Epithelial cell of proximal tubule (primary cell): ENCODE data around the gene TGFB2. TPM values are rescaled to one million over a fixed set of nuclear protein-coding genes. Genes with fewer than 3 reads are reported as not detected.
A peak's percentile ranks its signal among the peaks of the same experiment; 100 is the strongest.

Source experiments
- DNase-seq: peaks from one replicate; pipeline ENCODE4 v3.0.0-alpha.2; 2011; ENCODE audit warnings: low read depth
- H3K4me3 ChIP-seq: 2 replicates; pipeline ENCODE4 v1.5.1; 2011; ENCODE audit warnings: low read depth, mild to moderate bottlenecking, low read length
- total RNA-seq: library from RNA; depleted of rRNA; stranded (reverse); fragments of >200 nt; gene quantifications from 2 replicates; pipeline ENCODE4 v1.2.3, GENCODE V29; 2015
- TF ChIP-seq, protein P1 (sequence below): conservative IDR thresholded peaks from 2 replicates; pipeline ENCODE4 v1.5.1; 2012; ENCODE audit warnings: low read depth, mild to moderate bottlenecking, low read length

TGFB2 gene
- total RNA-seq, 1 donor from 2014 or later: 33.7 TPM

DNA sequence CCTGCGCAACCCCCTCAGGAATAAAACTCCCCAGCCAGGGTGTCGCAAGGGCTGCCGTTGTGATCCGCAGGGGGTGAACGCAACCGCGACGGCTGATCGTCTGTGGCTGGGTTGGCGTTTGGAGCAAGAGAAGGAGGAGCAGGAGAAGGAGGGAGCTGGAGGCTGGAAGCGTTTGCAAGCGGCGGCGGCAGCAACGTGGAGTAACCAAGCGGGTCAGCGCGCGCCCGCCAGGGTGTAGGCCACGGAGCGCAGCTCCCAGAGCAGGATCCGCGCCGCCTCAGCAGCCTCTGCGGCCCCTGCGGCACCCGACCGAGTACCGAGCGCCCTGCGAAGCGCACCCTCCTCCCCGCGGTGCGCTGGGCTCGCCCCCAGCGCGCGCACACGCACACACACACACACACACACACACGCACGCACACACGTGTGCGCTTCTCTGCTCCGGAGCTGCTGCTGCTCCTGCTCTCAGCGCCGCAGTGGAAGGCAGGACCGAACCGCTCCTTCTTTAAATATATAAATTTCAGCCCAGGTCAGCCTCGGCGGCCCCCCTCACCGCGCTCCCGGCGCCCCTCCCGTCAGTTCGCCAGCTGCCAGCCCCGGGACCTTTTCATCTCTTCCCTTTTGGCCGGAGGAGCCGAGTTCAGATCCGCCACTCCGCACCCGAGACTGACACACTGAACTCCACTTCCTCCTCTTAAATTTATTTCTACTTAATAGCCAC is 696 bp downstream of the TGFB2 start:
- no peak for DNase-seq
- peak overlapping the region; percentile 79 for H3K4me3 ChIP-seq
- TF ChIP-seq, protein P1, sequence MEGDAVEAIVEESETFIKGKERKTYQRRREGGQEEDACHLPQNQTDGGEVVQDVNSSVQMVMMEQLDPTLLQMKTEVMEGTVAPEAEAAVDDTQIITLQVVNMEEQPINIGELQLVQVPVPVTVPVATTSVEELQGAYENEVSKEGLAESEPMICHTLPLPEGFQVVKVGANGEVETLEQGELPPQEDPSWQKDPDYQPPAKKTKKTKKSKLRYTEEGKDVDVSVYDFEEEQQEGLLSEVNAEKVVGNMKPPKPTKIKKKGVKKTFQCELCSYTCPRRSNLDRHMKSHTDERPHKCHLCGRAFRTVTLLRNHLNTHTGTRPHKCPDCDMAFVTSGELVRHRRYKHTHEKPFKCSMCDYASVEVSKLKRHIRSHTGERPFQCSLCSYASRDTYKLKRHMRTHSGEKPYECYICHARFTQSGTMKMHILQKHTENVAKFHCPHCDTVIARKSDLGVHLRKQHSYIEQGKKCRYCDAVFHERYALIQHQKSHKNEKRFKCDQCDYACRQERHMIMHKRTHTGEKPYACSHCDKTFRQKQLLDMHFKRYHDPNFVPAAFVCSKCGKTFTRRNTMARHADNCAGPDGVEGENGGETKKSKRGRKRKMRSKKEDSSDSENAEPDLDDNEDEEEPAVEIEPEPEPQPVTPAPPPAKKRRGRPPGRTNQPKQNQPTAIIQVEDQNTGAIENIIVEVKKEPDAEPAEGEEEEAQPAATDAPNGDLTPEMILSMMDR: no peak

DNA sequence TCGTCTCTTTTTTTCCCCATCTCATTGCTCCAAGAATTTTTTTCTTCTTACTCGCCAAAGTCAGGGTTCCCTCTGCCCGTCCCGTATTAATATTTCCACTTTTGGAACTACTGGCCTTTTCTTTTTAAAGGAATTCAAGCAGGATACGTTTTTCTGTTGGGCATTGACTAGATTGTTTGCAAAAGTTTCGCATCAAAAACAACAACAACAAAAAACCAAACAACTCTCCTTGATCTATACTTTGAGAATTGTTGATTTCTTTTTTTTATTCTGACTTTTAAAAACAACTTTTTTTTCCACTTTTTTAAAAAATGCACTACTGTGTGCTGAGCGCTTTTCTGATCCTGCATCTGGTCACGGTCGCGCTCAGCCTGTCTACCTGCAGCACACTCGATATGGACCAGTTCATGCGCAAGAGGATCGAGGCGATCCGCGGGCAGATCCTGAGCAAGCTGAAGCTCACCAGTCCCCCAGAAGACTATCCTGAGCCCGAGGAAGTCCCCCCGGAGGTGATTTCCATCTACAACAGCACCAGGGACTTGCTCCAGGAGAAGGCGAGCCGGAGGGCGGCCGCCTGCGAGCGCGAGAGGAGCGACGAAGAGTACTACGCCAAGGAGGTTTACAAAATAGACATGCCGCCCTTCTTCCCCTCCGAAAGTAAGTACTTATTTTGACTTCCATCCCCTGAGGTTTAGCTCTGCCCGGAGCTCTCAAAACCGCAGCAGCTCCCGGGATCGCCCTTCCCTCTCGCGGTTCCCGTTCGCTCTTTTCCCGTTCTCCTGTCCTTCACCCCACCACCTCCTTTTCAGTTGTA is 1.5 kb downstream of the TGFB2 start:
- H3K4me3 ChIP-seq: peak overlapping the region; percentile 79
- DNase-seq: no peak
- TF ChIP-seq, protein P1: no peak

DNA sequence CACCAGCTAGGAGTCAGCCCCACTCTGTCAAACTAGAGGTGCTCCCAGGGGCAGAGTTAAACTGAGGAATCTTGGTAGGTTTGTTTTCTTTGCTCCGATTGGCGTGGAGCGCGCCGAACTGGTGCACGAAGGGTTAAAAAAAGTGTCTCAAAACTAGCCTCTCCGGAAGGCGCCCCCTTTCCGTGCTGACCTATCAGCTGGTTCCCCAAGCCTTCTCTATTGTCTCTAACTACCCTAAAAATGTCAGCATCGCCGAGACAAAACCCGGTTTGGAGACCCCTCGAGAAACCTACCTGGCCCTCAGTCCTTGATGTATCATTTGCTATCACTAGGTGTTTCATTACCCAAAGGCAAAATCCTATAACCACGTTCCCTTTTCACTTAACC is 2.2 kb downstream of the TGFB2 start:
- no peak for DNase-seq
- TF ChIP-seq, protein P1: no peak
- H3K4me3 ChIP-seq: peak overlapping the region; percentile 79

DNA sequence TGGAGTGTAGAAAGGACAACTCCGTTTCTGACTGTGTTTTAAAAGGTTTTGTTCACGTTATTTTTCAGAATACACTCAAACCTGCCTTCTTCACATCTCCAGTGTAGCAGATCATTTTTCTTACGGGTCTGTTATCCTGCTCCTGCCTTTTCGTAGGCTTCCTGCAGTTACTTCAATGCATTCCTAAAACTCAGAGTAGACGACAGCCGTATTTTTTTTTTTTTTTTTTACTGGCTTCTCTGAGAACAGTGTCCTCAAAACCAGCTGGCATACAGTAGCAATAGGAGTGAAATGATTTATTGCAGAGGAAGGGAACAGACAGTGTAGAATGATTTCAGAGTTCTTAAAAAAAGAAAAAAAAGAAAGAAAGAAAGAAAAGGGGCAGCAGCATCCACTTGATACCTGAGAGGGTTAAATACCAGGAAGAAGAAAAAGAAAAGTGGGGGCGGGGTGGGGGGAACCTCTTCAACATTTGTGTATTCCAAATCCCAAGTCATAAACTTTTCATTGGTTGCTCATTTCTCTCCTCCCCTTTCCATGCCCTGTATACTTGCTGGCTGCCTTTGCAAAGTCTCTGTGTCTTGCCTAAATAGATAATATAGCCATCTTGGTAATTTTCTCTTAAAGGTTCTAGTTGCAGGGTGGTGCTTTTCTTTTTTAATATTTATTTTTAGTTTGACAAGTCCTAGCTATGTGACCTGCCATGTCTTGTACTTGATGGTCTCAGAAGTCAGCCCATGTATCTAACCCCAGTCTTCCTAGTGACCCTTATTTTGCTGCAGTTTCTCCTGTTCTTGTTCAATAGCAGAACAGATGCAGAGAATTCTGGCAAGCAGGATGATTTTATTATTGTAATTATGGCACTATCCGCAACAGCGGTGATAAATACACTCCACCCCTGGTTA is 2.8 kb downstream of the TGFB2 start:
- TF ChIP-seq, protein P1: no peak
- no peak for DNase-seq
- H3K4me3 ChIP-seq: peak overlapping the region; percentile 79

DNA sequence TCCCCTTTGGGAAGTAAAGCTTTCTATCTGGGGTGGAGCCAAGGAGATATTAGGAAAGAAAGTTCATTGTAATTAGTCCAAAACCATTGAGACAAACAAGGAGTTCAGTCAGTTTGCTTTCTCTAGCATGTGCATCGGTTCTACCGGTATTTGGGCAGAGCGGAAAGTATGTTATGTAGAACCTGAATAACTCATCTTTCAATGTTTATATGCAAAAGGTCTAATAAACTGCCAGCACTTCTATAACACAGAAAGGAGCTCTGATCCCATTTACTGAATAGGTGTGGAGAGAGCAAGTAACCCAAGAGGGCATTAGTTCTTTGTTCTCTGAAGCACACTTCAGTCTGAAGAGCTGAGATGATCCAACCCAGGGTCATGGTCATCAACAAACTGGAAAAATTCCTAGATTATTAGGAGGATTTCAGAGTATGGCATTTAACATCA is 3.5 kb downstream of the TGFB2 start:
- TF ChIP-seq, protein P1: no peak
- H3K4me3 ChIP-seq: peak overlapping the region; percentile 79
- DNase-seq: no peak

DNA sequence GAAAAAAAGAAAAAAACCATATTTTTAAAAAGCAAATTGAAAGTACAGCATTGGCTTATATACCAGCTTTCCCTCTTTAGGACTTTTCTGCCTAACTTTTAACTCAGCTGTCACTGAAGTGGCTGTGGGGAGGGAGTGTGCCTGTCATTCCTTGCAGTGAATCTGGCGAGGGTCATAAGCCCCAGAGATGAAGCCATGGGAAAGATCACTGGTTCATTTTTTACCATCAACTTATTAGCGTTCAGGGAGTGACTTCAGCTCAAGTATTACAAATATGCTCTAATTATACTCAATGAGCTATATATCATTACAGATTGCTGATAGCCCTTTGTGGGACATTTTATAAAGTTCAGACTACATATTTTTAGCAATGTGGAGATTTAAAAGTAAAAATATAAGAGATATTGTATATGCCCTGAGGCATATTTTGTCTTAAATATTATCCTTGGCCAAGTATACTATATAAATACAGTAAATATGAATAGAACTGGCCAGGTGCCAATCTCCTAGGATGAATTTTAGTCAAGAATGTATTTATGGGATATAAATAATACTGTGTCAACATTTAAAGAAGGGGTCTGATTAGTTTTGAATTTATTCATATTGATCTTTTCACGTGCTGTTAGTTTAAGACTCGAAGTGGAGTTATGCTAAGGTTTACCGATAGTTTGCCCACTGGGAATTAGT is 4.4 kb downstream of the TGFB2 start:
- TF ChIP-seq, protein P1: no peak
- DNase-seq: no peak
- no peak overlapping the region for H3K4me3 ChIP-seq
